Fibroblast of lung (primary cell): ENCODE measurements around the gene TNFRSF18.

ENCODE experiments used
- EZH2 ChIP-seq: IDR thresholded peaks from 2 replicates; pipeline ENCODE4 v1.5.1; 2012; ENCODE audit warnings: low read length, control low read depth, mild to moderate bottlenecking; ENCODE audit errors: missing control alignments
- TF ChIP-seq, protein P1 (sequence below), 2 donors: IDR thresholded peaks in 1 of 2; conservative IDR thresholded peaks in 1 of 2; 1 replicate in 1 of 2; 2 replicates in 1 of 2; pipeline ENCODE4 v1.5.1; 2011 to 2012; ENCODE audit warnings: low read length in 2 of 2, control low read depth in 1 of 2, inconsistent platforms in 1 of 2, low read depth in 1 of 2, mild to moderate bottlenecking in 1 of 2

DNA sequence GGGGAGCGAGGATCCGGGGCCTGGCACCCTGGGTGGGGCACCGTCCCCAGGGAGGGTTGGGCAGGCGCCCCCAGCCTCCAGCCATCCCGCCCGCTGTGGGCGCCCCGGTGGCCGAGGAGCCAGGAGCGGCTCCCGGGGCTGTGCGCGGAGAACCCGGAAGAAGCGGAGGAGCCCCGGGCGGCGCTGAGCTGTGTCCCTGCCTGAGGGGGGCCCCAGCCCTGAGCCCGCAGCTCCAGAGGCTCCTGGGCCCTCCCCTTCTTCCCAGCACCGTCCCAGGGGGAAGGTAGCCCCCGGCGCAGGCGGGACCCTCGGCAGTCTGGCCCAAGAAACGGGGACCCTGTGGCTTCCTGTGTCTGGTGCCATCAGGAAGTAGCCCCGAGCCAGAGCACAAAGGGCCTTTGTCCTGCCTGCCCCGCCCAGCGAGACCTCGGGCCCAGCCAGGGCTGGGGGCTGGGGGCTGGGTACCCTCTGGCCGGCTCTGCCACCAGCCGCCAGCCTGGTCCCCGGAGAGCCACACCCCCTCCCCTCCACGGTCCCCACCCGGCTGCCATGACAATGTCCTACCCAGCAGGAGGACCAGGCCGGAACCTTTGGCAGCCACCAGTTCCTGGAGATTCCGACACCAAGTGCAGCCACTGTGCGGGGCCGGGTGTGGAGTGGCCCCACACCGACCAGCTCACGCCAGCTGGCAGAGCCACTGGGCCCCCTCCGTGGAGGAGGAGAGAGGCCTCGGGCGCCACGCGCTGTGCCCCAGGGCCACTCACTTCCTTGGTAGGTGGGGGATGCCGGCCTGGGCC, 48.3 kb downstream of the TNFRSF18 start:
- TF ChIP-seq, protein P1, sequence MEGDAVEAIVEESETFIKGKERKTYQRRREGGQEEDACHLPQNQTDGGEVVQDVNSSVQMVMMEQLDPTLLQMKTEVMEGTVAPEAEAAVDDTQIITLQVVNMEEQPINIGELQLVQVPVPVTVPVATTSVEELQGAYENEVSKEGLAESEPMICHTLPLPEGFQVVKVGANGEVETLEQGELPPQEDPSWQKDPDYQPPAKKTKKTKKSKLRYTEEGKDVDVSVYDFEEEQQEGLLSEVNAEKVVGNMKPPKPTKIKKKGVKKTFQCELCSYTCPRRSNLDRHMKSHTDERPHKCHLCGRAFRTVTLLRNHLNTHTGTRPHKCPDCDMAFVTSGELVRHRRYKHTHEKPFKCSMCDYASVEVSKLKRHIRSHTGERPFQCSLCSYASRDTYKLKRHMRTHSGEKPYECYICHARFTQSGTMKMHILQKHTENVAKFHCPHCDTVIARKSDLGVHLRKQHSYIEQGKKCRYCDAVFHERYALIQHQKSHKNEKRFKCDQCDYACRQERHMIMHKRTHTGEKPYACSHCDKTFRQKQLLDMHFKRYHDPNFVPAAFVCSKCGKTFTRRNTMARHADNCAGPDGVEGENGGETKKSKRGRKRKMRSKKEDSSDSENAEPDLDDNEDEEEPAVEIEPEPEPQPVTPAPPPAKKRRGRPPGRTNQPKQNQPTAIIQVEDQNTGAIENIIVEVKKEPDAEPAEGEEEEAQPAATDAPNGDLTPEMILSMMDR (conservative IDR thresholded peaks at IDR 0.05 in 1 of 2, IDR thresholded peaks at IDR 0.05 in 1 of 2; ENCODE audit: low read depth in 1 of 2, low read length in 2 of 2): no peak
- no peak for TF ChIP-seq EZH2
